ENCODE measurements around the gene BIRC7.
"Not testable (repeated sequence)": the region's sequence is repeated elsewhere in the genome, so short reads cannot be mapped to it uniquely, and the experiment has no call there.

The BIRC7 gene

DNA sequence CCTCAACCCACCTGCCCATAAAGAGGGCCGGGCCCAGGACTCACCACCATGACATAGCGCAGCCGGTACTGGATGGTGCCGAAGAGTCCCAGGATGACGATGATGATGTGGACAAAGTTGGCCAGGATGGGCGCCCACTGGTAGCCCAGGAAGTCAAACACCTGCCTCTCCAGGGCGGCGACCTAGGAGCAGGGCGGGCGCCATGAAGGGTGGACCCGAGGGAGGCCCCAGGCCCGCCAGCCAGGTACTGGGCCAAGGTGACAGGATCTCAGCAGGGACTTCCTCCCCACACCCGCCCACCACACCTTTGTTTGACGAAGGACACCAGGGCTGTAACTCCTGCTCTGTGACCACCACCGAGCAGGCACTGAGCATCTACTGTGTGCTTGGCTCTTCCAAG is 14.2 kb downstream of the BIRC7 start:
- FAIRE-seq = no peak

DNA sequence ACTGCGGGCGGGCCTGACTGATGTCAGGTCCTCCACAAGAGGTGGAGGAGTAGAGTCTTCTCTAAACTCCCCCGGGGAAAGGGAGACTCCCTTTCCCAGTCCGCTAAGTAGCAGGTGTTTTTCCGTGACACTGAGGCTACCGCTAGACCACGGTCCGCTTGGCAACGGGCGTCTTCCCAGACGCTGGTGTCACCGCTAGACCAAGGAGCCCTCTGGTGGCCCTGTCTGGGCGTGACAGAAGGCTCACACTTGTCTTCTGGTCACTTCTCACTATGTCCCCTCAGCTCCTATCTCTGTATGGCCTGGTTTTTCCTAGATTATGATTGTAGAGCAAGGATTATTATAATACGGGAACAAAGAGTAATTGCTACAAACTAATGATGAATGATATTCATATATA is 15.6 kb downstream of the BIRC7 start:
- FAIRE-seq = not testable (repeated sequence)

DNA sequence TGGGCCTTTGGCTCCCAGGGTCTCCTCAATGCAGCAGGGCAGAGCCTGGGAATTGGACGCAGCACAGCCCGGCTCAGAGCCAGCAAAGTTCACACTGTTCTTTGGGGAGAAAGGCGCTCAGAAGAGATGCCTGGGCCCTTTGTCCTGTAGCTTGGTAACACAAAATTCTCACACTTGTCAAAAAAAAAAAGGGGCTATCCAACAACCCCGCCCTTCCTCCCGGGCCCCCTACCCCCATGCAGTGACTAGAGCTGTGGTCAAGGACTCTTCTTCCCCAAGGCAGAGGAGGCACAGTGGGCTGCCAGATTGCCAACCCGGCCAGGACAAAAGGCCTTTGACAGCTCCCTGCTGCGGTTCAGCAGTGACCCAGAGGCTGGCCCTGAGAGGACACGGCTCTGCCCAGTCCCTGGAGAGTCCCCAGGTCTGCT is 16.6 kb downstream of the BIRC7 start:
- FAIRE-seq = no peak

DNA sequence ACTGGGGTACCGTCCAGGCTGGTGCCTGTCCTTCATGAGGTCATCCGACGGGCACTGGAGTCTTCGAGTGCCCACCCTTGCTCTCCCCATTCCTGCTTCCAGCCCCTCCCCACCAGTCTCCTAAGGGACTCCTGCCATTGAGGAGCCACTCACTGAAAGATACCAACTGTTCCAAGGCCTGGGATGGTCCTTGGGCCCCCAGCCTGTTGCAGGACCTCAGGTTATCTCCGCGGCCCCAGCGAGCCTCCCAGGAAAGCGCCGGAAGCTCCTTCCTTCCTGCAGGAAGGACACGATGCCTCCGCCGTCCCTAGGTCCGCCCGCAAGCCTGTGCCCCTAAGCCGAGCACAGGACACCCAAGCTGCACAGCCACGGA is 17.3 kb downstream of the BIRC7 start:
- FAIRE-seq = no peak

DNA sequence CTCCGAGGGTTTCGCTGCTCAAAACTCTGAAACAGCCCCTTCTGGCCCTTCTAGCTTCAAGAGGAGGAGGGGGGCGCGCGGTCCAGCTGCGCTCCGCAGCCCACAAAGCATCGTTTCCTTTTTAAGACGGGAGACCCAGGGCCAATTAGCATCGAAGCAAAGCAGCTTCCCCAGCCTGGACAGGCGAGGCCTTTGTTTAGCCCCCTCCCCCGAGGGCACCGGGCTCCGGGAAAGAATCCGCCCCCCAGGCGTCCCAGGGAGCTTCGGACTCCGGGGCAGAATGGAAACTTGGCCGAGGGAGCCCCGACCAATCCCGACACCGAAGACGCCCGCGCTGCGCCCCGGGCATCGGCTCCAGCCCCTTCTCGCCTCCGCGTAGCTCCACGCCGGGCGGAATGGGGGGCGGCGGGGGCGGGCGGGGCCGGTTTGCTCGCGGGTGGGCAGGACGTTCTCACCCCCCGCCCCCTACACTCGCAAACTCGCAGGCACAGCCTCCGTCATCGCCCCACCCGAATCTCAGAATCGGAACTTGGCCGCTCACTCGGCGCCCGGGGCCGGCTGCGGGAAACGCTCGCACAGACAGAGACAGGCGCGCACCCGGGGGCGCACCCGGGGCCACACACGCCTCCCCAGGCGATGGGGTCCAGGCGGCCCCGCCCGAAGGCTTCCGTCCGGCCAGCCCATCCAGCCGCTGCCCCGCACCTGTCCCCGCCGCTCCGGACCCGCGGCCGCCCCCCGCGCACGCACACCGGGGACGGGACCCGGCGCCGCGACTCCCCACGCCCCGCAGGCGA is 17.9 kb downstream of the BIRC7 start:
- no peak for FAIRE-seq

DNA sequence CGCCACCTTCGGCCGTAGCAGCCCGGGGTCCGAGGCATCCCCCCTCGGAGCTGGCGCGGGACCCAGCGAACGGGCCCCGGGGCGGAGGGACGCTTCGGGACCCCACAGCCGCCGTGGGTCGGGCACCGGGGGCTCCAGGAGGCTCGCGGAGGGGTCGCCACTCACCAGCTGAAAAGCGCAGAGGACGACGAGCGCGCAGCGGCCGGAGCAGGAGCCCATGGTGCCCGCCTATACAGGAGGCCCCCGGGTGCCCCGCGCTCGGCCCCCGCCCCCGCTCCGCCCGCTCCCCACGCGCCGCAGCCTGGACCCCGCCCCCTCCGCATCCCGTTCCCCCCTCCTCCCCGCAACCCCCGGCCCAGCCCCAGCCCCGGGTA is 18.5 kb downstream of the BIRC7 start, which contains the start of gene NKAIN4:
Gene NKAIN4, minus strand, starts transcription at position 232 of the 374 bp plus-strand sequence. Its CDS starts 13 bp downstream, at position 219.
- no peak for FAIRE-seq

DNA sequence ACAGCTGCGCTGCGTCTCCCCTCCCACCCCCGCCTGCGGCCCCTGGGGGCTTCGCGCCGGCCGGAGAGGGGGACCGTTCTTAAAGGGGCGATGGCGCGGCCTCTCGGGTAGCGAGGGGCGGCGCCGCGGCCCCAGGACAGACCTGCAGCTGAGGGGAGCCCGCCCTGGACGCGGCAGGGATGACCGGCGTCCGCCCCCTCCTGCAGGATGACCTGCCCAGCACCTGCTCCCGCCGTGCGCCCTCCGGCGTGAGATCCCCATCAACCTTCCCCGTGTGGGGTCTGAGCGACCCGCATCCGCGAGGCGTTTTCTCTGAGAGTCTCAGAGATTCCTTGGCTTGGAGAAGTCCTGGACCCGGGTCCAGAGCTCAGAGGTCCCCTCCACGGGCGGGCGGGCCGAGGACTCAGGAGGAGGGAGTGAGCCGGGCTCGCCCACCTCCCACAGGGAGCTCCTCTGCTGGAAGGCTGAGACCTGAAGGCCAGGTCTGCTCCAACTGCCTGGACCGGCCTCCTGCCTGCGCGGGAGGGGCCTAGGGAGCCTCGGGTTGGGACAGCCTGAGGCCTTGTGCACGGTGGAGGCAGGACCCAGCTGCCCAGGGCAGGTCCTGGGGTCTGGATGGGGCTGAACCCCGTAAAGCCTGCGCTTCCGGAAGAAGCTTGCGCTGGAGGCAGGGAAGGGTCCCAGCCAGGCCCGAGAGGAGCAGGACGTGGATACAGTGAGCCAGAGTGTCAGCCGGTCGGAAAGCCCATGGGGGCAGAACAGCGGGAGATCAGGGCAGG is 19.1 kb downstream of the BIRC7 start:
- FAIRE-seq = no peak

DNA sequence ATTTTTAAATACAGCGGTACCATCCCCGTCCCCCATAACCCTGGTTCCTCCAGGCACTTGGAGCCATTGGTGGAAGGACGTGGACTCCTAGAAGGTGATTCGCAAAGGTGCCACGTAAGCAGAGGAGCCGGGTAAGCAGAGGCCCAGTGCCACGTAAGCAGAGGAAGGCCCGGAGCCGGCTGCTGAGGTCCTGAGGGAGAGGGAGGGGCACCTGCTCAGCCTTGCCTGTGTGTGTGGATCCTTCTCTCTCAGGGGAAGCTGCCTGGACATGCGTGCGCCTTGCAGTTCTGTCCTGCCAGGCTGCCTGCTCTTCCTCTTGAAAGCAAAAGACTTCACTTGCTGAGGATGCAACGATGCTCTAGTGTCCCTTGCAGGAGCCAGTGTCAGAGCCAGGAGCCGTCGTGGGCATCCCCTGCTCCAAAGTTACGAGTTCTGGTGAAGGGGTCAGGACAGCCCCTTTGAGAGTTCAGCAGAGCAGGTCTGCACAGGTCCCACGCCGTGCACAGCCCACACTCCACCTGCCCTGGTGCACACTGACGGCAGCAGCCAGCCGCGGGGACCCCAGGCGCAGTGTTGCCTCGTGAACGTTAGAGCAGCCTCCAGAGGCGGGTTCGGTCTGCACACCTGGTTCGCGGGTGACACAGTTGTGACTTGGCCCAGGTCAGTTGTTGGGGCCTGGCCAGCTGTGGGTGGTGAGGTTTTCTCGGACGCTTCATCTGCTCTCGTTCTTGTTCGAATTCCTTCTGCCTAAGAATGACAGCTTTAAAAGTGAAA is 20.4 kb downstream of the BIRC7 start:
- no peak for FAIRE-seq

DNA sequence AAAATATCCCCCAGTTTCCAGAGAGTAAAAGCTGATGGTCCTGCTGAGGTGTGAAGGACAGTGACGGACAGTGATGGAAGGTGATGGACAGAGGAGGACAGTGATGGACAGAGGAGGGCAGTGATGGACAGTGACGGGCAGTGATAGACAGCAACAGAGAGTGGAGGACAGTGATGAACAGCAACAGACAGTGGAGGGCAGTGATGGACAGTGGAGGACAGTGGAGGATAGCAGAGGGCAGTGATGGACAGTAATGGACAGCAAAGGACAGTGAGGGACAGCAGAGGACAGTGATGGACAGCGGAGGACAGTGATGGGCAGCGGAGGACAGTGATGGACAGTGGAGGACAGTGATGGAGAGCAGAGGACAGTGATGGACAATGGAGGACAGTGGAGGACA is 21.2 kb downstream of the BIRC7 start:
- FAIRE-seq = no peak

DNA sequence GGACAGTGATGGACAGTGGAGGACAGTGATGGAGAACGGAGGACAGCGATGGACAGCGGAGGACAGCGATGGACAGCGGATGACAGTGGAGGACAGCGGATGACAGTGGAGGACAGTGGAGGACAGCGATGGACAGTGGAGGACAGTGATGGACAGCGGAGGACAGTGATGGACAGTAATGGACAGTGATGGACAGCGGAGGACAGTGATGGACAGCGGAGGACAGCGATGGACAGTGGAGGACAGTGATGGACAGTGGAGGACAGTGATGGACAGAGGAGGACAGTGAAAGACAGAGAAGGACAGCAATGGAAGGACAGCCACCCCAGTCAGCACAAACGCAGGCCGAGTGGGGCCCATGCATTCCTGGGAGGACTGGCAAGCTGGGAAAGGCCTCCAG is 21.9 kb downstream of the BIRC7 start:
- no peak for FAIRE-seq

DNA sequence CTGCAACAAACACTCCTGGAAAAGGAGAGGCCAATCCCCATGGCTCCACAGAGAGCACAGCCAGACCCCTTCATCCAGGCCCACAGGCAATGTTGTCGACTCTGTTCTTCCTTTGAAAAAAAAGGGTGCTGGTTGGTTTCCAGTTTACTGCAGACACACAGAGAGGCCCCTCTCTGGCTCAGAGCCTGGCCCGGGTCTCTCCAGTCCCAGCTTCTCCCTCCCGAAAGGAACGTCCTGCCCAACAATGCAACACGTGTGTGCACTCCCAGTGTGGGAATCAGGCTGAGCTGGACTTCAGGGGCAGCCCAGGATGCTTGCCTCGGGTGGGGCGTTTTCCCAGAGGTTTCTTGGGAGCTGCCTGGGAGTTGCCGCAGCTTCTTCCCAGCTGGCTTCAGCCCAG is 23.1 kb downstream of the BIRC7 start:
- no peak for FAIRE-seq

DNA sequence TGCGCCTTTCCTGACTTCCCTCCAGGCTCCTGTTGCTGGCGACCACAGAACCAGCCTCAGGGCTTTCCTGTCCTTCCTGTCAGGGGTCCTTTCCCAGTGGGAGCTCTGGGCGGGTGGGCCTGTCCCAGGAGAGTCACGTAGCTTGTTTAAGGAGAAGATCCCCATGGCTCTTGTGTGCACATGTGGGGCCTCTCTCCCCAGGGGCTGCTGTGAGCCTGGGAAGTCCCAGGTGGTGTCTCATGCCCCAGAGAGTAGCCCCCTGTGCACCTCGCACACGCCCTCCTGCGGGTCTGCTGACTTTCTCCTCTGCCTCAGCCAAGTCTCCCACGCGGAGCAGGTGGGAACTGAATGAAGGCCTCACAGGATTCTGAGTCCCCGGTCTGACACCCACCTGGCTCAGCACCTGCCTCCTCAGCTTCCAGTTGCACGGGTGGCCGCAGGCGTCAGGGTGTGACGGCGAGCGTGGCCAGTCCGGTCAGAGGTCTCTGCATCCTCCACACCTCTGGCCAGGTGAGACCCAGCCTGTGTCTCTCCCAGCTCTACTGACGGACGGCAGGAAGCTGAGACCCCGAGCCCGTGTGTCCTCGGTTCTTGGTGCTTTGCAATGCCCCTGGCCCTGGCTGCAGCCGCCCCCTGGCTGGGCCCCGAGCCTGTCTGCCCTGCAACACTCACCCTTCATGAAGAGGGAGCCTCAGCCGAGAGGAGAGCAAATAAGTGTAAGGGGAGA is 24.2 kb downstream of the BIRC7 start:
- no peak for FAIRE-seq

DNA sequence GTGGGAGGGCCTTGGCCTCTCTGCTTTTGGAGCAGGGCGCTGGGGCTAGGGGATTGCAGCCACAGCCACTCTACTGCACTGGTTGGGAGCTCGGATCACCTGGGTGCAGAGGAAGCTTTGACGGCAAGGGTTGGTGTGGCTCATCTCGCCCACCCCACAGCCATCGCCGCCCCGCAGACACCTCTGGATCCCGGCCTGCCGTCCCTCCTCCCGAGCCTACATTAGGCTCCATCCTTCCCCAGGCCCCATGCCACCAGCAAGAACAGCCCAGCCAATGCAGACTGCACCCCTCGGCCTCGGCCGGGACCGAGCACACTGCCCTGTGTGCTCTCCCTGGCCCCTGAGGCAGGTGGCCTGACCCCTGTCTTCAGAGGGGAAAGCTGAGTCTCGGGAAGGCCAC is 24.8 kb downstream of the BIRC7 start:
- no peak for FAIRE-seq

DNA sequence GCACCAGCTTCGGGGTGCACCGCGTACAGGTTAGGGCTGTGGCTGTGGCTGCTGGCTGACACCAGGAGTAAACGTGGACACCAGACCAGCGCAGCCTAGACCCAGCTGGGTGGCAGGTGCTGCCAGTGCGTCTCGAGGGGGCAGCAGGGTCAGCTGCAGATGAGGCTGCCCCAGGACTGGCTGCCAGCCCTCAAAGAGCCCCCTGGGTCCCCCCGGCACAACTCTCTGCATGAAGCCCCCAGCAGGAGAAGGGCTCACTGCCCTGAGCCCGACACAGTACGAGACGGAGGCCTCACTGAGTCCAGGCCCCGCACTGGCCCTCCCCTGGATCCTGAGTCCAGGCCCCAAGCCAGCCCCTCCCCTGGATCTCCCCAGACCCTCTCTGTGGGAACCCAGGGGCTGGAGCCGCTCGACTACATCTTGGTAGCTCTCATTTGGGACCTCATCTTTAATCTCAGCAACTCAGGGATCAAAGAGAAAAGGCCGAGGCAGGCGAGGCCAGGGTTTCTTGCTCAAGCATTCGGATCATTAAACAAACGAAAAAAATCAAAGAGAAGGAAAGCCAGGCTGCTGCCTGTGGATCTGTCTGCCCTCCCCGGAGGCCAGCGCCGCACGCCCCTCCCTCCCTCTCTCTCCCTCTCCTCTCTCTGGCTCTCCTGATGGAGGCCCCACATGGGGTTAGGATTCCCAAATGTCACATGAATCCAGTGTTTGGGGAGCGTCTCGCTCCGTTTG is 25.5 kb downstream of the BIRC7 start:
- FAIRE-seq = no peak

DNA sequence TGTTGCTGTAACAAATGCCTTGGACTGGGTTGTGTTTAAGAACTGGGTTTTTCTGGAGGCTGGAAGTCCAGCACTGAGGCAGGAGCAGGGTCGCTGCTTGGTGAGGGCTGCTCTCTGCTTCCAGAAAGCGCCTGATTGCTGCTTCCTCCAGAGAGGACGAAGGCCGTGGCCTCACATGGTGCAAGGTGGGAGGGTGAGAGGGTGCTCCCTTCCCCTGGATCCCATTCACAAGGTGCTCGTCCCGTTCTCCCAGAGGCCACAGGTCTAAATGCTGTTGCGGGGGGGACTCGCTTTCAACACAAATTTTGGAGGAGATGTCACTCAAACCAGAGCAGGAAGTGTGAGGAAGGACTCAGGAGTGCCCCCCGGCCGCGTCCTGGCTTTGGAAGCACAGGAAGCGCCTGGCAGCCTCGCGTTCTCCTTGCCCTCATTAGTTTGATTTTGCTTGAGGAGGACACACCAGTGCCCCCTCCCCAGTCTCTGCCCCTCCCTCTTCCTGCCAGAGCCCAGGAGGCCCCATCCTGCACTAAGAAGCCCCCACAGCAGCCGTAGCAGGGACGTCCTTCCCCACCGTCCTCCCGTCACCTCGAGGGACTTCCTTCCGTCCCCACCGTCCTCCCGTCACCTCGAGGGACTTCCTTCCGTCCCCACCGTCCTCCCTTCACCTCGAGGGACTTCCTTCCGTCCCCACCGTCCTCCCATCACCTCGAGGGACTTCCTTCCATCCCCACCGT is 26.3 kb downstream of the BIRC7 start:
- FAIRE-seq = no peak

DNA sequence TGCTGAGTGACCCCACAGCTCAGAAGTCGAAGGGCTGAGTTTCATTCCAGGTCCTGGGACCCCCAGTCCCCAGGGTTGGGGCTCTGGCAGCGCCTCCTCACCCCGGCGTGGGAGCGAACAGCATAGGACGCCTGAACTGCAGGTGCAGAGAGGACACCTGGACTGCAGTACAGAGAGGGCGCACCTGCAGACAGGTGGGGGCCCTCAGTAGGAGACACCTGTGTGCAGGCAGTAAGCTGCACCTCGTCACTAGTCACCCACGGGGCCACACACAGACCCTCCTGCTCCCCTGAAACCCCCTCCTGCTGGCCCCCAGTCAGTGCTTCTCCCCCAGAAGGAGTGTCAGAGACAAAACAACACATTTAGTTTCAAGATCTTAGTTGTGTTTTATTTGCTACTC is 27.1 kb downstream of the BIRC7 start:
- FAIRE-seq = no peak

DNA sequence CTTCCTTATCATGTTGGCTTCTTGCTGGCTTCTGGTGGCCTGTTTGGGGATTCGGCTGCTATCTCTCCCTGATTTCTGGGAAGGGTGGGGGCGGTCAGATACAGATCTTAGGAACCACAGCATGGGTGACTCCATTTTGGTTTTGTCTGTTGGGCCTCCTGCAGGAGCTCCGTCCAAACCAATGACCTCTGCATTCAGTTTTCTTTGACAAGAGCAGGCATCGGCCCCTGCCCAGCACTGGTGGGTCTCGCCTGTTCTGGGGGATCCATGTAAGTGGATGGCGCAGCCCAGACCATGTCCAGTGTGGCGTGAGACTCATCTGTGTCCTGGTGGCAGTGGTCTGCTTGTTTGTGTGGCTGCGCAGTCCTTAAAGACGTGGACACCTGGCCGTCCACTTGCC is 28.3 kb downstream of the BIRC7 start:
- no peak for FAIRE-seq

DNA sequence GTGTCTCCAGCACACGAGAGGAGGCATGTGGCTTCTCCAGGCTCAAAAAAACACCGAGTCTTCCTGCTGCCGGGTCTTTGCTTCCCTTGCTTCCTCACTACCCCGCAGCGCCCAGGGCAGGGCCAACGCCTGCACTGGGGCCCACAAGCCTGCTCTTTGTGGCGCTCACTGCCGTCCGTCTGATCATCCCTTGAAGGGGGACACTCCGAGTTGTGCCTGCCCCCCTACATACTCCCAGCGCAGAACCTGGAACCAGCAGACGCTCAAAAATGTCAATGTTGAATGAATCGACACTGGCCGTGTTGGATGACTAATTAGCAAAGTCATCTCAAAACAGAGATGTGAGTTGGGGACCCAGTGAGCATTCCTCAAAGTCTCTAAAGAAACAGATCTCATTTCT is 28.8 kb downstream of the BIRC7 start:
- no peak for FAIRE-seq

DNA sequence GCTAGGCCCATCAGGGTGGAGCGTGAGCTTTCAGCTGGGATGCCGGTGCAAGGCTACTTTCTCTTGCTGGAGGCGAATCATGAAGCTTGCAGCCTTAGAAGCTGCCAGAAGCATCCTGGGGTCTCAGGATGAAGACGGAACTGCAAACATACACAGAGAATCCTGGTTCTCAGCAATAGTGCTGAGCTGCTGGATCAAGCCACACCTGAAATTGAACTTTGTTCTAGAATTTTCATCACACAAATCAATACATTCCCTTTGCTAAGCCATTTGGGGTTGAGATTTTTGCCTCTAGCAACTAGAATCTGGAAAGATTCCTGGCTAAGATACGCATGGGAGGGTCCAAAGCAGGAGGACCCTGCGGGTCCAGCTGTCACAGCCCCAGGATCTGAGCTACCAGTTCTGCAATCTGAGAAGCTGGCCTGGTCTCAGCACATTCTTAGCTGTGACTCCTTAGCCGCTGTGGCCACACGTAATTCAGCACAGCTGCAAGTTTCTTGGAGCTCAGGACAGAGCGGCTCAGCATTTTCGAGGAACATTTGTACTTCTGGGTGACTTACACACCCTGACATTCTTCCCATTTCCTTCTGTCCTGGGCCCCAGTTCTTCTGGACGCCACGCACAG is 30.3 kb downstream of the BIRC7 start:
- FAIRE-seq = no peak

DNA sequence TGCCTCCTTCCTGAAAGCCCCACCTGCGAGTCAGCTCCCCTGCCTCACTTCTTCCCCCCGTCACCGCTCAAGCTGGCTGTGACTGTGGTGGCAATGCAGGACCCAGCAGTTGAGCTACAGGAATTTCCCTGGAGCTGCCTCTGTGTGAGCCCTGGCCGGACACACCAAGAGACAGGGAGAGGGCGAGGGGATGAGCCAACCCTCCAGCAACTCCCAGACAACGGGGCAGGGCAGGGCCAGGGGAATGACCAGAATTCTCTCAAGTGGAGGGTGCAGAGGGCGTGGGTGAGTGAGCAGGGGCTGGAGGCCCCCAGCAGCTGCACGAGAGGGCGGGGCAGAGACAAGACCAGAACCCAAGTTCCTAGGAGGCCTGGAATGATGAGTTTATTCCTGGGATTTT is 32.0 kb downstream of the BIRC7 start:
- FAIRE-seq = no peak

DNA sequence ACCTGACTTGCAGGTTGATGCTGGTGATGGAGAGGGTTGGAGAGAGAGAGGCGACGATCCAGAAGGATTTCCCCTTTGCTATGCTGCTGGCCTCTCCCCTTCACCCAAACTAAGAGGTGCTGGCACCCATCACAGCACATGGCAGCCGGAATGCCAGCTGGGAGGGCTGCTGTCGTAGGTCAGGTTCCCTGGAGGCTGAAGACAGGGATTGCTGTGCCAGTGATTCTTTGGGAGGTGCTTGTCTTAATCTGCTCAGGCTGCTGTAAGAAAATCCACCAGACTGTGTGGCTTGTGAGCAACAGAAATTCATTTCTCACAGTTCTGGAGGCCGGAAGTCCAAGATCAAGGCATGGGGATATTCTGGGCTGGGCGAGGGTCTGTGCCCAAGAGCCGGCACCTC is 32.6 kb downstream of the BIRC7 start:
- FAIRE-seq = no peak

Data from TTC549 (cell line).